ENCODE measurements around the gene CUTA. TPM values are rescaled to one million over a fixed set of nuclear protein-coding genes. Genes with fewer than 3 reads are reported as not detected.
A peak's percentile ranks its signal among the peaks of the same experiment; 100 is the strongest.

The CUTA gene
- total and polyA plus RNA-seq, 2 experiments from 2014 or later: 207 to 421 TPM

DNA sequence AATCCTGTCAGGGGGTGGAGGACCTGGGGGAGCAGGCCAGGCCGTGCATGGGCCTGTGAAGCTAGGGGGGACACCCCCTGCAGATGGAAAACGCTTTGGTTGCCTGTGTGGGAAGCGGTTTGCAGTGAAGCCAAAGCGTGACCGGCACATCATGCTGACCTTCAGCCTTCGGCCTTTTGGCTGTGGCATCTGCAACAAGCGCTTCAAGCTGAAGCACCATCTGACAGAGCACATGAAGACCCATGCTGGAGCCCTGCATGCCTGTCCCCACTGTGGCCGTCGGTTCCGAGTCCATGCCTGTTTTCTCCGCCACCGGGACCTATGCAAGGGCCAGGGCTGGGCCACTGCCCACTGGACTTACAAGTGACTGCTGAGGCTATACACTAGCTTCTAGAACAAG lies 38.2 kb upstream of the CUTA start:
- TF ChIP-seq, protein P1, sequence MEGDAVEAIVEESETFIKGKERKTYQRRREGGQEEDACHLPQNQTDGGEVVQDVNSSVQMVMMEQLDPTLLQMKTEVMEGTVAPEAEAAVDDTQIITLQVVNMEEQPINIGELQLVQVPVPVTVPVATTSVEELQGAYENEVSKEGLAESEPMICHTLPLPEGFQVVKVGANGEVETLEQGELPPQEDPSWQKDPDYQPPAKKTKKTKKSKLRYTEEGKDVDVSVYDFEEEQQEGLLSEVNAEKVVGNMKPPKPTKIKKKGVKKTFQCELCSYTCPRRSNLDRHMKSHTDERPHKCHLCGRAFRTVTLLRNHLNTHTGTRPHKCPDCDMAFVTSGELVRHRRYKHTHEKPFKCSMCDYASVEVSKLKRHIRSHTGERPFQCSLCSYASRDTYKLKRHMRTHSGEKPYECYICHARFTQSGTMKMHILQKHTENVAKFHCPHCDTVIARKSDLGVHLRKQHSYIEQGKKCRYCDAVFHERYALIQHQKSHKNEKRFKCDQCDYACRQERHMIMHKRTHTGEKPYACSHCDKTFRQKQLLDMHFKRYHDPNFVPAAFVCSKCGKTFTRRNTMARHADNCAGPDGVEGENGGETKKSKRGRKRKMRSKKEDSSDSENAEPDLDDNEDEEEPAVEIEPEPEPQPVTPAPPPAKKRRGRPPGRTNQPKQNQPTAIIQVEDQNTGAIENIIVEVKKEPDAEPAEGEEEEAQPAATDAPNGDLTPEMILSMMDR (conservative IDR thresholded peaks at IDR 0.05; ENCODE audit: low read depth in 2 of 2): no peak
- no peak for TF ChIP-seq POLR2AphosphoS5 (IDR thresholded peaks at IDR 0.05; ENCODE audit: low read depth)
- TF ChIP-seq, protein P2, sequence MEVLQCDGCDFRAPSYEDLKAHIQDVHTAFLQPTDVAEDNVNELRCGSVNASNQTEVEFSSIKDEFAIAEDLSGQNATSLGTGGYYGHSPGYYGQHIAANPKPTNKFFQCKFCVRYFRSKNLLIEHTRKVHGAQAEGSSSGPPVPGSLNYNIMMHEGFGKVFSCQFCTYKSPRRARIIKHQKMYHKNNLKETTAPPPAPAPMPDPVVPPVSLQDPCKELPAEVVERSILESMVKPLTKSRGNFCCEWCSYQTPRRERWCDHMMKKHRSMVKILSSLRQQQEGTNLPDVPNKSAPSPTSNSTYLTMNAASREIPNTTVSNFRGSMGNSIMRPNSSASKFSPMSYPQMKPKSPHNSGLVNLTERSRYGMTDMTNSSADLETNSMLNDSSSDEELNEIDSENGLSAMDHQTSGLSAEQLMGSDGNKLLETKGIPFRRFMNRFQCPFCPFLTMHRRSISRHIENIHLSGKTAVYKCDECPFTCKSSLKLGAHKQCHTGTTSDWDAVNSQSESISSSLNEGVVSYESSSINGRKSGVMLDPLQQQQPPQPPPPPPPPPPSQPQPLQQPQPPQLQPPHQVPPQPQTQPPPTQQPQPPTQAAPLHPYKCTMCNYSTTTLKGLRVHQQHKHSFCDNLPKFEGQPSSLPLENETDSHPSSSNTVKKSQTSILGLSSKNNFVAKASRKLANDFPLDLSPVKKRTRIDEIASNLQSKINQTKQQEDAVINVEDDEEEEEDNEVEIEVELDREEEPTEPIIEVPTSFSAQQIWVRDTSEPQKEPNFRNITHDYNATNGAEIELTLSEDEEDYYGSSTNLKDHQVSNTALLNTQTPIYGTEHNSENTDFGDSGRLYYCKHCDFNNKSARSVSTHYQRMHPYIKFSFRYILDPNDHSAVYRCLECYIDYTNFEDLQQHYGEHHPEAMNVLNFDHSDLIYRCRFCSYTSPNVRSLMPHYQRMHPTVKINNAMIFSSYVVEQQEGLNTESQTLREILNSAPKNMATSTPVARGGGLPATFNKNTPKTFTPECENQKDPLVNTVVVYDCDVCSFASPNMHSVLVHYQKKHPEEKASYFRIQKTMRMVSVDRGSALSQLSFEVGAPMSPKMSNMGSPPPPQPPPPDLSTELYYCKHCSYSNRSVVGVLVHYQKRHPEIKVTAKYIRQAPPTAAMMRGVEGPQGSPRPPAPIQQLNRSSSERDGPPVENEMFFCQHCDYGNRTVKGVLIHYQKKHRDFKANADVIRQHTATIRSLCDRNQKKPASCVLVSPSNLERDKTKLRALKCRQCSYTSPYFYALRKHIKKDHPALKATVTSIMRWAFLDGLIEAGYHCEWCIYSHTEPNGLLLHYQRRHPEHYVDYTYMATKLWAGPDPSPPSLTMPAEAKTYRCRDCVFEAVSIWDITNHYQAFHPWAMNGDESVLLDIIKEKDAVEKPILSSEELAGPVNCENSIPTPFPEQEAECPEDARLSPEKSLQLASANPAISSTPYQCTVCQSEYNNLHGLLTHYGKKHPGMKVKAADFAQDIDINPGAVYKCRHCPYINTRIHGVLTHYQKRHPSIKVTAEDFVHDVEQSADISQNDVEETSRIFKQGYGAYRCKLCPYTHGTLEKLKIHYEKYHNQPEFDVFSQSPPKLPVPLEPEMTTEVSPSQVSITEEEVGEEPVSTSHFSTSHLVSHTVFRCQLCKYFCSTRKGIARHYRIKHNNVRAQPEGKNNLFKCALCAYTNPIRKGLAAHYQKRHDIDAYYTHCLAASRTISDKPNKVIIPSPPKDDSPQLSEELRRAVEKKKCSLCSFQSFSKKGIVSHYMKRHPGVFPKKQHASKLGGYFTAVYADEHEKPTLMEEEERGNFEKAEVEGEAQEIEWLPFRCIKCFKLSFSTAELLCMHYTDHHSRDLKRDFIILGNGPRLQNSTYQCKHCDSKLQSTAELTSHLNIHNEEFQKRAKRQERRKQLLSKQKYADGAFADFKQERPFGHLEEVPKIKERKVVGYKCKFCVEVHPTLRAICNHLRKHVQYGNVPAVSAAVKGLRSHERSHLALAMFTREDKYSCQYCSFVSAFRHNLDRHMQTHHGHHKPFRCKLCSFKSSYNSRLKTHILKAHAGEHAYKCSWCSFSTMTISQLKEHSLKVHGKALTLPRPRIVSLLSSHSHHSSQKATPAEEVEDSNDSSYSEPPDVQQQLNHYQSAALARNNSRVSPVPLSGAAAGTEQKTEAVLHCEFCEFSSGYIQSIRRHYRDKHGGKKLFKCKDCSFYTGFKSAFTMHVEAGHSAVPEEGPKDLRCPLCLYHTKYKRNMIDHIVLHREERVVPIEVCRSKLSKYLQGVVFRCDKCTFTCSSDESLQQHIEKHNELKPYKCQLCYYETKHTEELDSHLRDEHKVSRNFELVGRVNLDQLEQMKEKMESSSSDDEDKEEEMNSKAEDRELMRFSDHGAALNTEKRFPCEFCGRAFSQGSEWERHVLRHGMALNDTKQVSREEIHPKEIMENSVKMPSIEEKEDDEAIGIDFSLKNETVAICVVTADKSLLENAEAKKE (CRISPR knock-in tag; IDR thresholded peaks at IDR 0.05): no peak
- TF ChIP-seq ZNF114 (CRISPR knock-in tag; IDR thresholded peaks at IDR 0.05): no peak
- no peak for TF ChIP-seq ZNF331 (CRISPR knock-in tag; IDR thresholded peaks at IDR 0.05; ENCODE audit: low read depth)
- TF ChIP-seq REST (IDR thresholded peaks at IDR 0.05; ENCODE audit: unreplicated experiment): no peak
- no peak for TF ChIP-seq ETS1 (IDR thresholded peaks at IDR 0.05)
- no peak for TF ChIP-seq NANOG (IDR thresholded peaks at IDR 0.05; ENCODE audit: borderline replicate concordance)
- TF ChIP-seq JUNB (IDR thresholded peaks at IDR 0.05; ENCODE audit: unreplicated experiment): no peak
- TF ChIP-seq EZH2phosphoT487 (IDR thresholded peaks at IDR 0.05; ENCODE audit: unreplicated experiment): no peak
- TF ChIP-seq EZH2 (IDR thresholded peaks at IDR 0.05; ENCODE audit: low read depth, unreplicated experiment): no peak
- Histone ChIP-seq H3K4me1 (ENCODE audit: insufficient read depth) (peaks cover 4% of the 10 kb centered on the region; the same call in 1 of the 2 replicates), H3F3A (replicated peaks; ENCODE audit: low read depth) (peaks cover 8% of the 10 kb centered on the region), H3K79me2 (replicated peaks; ENCODE audit: insufficient read depth) (peaks cover 14% of the 10 kb centered on the region), H3K36me3 (ENCODE audit: insufficient read depth) (no peaks in the 10 kb centered on the region), H3K9me2 (ENCODE audit: insufficient read depth) (no peaks in the 10 kb centered on the region), H3K27ac (ENCODE audit: low read depth) (no peak overlapping the region), H3K4me2 (no peak overlapping the region), H2AFZ (no peak overlapping the region), H3K27me3 (ENCODE audit: insufficient read depth) (no peaks in the 10 kb centered on the region), H4K20me1 (replicated peaks; ENCODE audit: insufficient read depth) (no peaks in the 10 kb centered on the region; the same call in 1 of the 2 replicates), H3K4me3 (no peak overlapping the region)
- DNase-seq (ENCODE audit: low spot score) (no peak), ATAC-seq (no peak)
- Mint-ChIP-seq H3K27ac (no peak overlapping the region), H3K4me1 (peaks cover 18% of the 10 kb centered on the region), H3K36me3 (ENCODE audit: low read depth) (peaks cover 45% of the 10 kb centered on the region), H3K4me3 (peak overlapping the region; percentile 97; the same call in 2 of the 3 replicates), H3K9me3 (peaks cover 7% of the 10 kb centered on the region; the same call in 2 of the 3 replicates), H3K27me3 (ENCODE audit: insufficient read depth, low read depth, poor library complexity) (peaks cover 20% of the 10 kb centered on the region)

Data from GM23338 (cell line).